ENCODE measurements around the gene FAM240B.

DNA sequence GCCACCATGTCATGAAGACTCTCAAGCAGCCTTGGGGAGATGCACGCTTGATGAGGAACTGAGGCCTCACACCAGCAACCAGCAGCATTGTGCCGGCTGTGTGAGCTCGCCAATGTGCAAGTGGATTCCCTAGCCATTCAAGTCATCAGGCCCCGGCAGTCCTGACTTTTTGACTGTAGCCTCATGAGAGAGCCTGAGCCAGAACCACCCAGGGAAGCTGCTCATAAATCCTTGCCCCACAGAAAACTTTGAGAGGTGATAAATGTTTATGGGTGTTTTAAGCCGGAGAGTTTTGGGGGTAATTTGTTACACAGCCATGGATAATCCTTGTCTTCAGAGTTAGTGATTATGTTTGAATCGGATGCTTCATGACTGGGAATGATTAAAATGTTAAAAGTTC, 44.7 kb downstream of the FAM240B start:
- TF ChIP-seq ZNF274 (IDR thresholded peaks at IDR 0.05; ENCODE audit: low read depth, low read length), result no peak
- TF ChIP-seq YY1 (IDR thresholded peaks at IDR 0.05; ENCODE audit: insufficient read depth, insufficient read length), result no peak
- no peak for TF ChIP-seq SUZ12 (IDR thresholded peaks at IDR 0.05; ENCODE audit: extremely low read depth, insufficient read depth, insufficient read length)
